Suprapubic skin (tissue), 4 donors: ENCODE data around the gene AGMO. TPM values are rescaled to one million over a fixed set of nuclear protein-coding genes. Genes with fewer than 3 reads are reported as not detected.

Experiments used
- DNase-seq, 2 donors: peaks; one replicate each; pipeline ENCODE4 v3.0.0-alpha.2; 2019; ENCODE audit warnings: low spot score in 2 of 2
- H3K27ac ChIP-seq: fragments of 200-600 bp; sonication (generic); one replicate; pipeline ENCODE4 v1.5.1; 2019
- H3K27me3 ChIP-seq: fragments of 200-600 bp; sonication (generic); one replicate; pipeline ENCODE4 v1.5.1; 2019
- H3K36me3 ChIP-seq: fragments of 200-600 bp; sonication (generic); one replicate; pipeline ENCODE4 v1.5.1; 2019
- H3K4me1 ChIP-seq: fragments of 200-600 bp; sonication (generic); one replicate; pipeline ENCODE4 v1.5.1; 2019
- H3K4me3 ChIP-seq: fragments of 200-600 bp; sonication (generic); one replicate; pipeline ENCODE4 v1.5.1; 2019; ENCODE audit warnings: mild to moderate bottlenecking
- H3K9me3 ChIP-seq: fragments of 200-600 bp; sonication (generic); one replicate; pipeline ENCODE4 v1.5.1; 2019
- CTCF ChIP-seq, 2 donors: fragments of 200-600 bp in 1 of 2; fragments of 450-650 bp in 1 of 2; sonication (generic) in 1 of 2; IDR thresholded peaks; one replicate each; pipeline ENCODE4 v1.5.1; 2016 to 2019; ENCODE audit warnings: antibody characterized with exemption in 2 of 2, mild to moderate bottlenecking in 1 of 2, moderate library complexity in 1 of 2
- EP300 ChIP-seq: sonication (generic); formaldehyde crosslinking; IDR thresholded peaks from one replicate; pipeline ENCODE4 v1.6.1; 2017; ENCODE audit warnings: antibody characterized with exemption
- POLR2A ChIP-seq, 2 donors: fragments of 450-650 bp; IDR thresholded peaks; one replicate each; pipeline ENCODE4 v1.6.1; 2017; ENCODE audit warnings: antibody characterized with exemption in 2 of 2, mild to moderate bottlenecking in 2 of 2, moderate library complexity in 2 of 2
- POLR2AphosphoS5 ChIP-seq, 3 donors: sonication (generic); formaldehyde crosslinking; IDR thresholded peaks; one replicate each; pipeline ENCODE4 v1.6.1; 2017; ENCODE audit warnings: antibody characterized with exemption in 3 of 3
- WGBS: methylation state at CpG from one replicate; pipeline ENCODE4 v1.1.5; 2018; 5-methylcytosine and 5-hydroxymethylcytosine counted together
- total RNA-seq, 4 donors: library from RNA; depleted of rRNA; stranded (reverse); fragments of >200 nt; gene quantifications; one replicate each; pipeline ENCODE4 v1.1.0, GENCODE V29; 2016

The AGMO gene
- total RNA-seq, 4 donors from 2014 or later = 0.40 TPM; not detected in 3

- H3K4me3 ChIP-seq = no peak overlapping the region
- H3K9me3 ChIP-seq = no peaks in the 10 kb centered on the region
- TF ChIP-seq POLR2AphosphoS5 (IDR thresholded peaks at IDR 0.05) = no peak
- no peak for TF ChIP-seq POLR2A (IDR thresholded peaks at IDR 0.05)
- no peak for TF ChIP-seq EP300
- no peak for TF ChIP-seq CTCF (IDR thresholded peaks at IDR 0.05)
- 97% methylated on average over 3 of the region's 3 CpGs for WGBS
- H3K27ac ChIP-seq = no peak overlapping the region
- DNase-seq = no peak
- H3K4me1 ChIP-seq = no peaks in the 10 kb centered on the region
- no peaks in the 10 kb centered on the region for H3K27me3 ChIP-seq
- H3K36me3 ChIP-seq = no peaks in the 10 kb centered on the region
These were observed 121.3 kb downstream of the AGMO start for GRCh38 chr7:15440482-15440881.

GRCh38 chr7:15439853-15440252 is 122.0 kb downstream of the AGMO start:
- Histone ChIP-seq H3K27me3 (no peaks in the 10 kb centered on the region), H3K9me3 (no peaks in the 10 kb centered on the region), H3K4me1 (no peaks in the 10 kb centered on the region), H3K4me3 (no peak overlapping the region), H3K27ac (no peak overlapping the region), H3K36me3 (no peaks in the 10 kb centered on the region)
- 71% methylated on average over 2 of the region's 2 CpGs for WGBS
- TF ChIP-seq CTCF (IDR thresholded peaks at IDR 0.05) = no peak
- DNase-seq = no peak

DNA sequence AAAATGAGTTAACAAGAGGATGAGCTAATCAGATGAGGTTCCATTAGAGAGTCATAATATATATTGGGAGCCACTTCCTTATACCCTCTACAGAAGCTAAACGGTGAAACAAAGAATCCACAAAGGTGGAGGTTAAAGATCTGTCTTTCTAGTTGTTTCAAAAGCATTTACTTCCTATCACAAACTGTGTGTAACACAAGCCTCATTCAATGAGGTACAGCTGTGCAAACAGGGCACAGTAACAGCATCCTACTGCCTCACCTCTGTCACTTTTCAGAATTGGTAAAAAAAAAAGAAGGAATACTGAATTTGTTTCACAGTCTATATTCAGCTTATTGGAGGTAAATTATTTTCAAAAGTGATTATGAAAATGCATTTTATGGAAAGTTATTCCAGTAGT is 128.7 kb downstream of the AGMO start:
- no peak overlapping the region for H3K27ac ChIP-seq
- no peak for TF ChIP-seq POLR2A (IDR thresholded peaks at IDR 0.05)
- no peak for TF ChIP-seq POLR2AphosphoS5 (IDR thresholded peaks at IDR 0.05)
- TF ChIP-seq EP300 = no peak
- no peak for TF ChIP-seq CTCF (IDR thresholded peaks at IDR 0.05)

GRCh38 chr7:15430911-15431310 is 130.9 kb downstream of the AGMO start:
- DNase-seq = no peak
- 80% methylated on average over 1 of the region's 1 CpG for WGBS

More for the DNA sequence above, 128.7 kb downstream of the AGMO start:
- no peak for DNase-seq
- no peak overlapping the region for H3K4me3 ChIP-seq
- no peaks in the 10 kb centered on the region for H3K4me1 ChIP-seq
- 47% methylated on average over 1 of the region's 1 CpG for WGBS
- no peaks in the 10 kb centered on the region for H3K27me3 ChIP-seq
- no peaks in the 10 kb centered on the region for H3K36me3 ChIP-seq
- no peaks in the 10 kb centered on the region for H3K9me3 ChIP-seq

DNA sequence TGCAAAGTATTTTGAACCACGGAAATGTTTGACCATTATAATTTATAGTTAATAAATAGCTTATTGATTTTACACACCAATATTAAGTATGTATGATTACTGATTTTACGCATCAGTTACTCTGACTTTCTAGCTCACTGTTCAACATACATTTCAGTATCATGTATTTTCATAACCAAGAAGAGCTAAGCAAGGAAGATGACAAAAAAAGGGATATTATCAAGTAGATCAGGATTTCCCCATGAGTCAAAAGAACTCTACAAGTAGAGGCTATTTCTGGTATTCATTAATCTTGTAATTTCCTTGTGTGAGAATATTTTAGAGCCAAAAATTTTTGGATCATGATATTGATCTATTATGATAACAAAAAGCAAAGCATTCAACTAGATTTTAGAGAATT is 131.6 kb downstream of the AGMO start:
- no peak for DNase-seq
- TF ChIP-seq POLR2A (IDR thresholded peaks at IDR 0.05) (no peak), POLR2AphosphoS5 (IDR thresholded peaks at IDR 0.05) (no peak), CTCF (IDR thresholded peaks at IDR 0.05) (no peak), EP300 (no peak)
- 93% methylated on average over 2 of the region's 2 CpGs for WGBS
- Histone ChIP-seq H3K27me3 (no peaks in the 10 kb centered on the region), H3K4me3 (no peak overlapping the region), H3K36me3 (no peaks in the 10 kb centered on the region), H3K4me1 (no peaks in the 10 kb centered on the region), H3K9me3 (no peaks in the 10 kb centered on the region), H3K27ac (no peak overlapping the region)

More at GRCh38 chr7:15430911-15431310, 130.9 kb downstream of the AGMO start:
- TF ChIP-seq EP300 = no peak
- no peak for TF ChIP-seq POLR2AphosphoS5 (IDR thresholded peaks at IDR 0.05)
- no peak for TF ChIP-seq POLR2A (IDR thresholded peaks at IDR 0.05)
- no peak for TF ChIP-seq CTCF (IDR thresholded peaks at IDR 0.05)
- Histone ChIP-seq H3K4me1 (no peaks in the 10 kb centered on the region), H3K27ac (no peak overlapping the region), H3K9me3 (no peaks in the 10 kb centered on the region), H3K27me3 (no peaks in the 10 kb centered on the region), H3K36me3 (no peaks in the 10 kb centered on the region), H3K4me3 (no peak overlapping the region)
